ENCODE data around the gene BSG. TPM values are rescaled to one million over a fixed set of nuclear protein-coding genes. Genes with fewer than 3 reads are reported as not detected.

The BSG gene
- total RNA-seq, 1 experiment from 2014 or later, result 758 TPM

DNA sequence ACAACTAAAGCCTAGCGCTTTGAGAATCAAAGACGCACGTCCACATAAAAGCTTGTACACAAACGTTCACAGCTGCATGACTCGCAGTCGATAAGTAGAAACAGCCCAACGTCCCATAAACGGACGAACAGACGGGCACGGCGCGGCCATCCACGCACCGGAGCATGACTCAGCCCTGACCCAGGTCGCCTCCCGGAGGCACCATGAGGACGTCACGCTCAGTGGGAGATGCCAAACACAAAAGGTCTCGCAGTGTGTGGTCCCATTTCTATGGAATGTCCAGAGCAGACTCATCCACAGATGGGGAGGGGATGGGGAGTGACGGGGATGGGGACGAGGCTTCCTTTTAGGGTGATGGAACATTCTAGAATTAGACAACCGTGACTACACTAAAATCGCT, 51.6 kb downstream of the BSG start:
- CTCF ChIA-PET, result no interaction called here
- POLR2A ChIA-PET, result no interaction called here
- peak; percentile 21; the same call in 1 of the 2 replicates for ATAC-seq

DNA sequence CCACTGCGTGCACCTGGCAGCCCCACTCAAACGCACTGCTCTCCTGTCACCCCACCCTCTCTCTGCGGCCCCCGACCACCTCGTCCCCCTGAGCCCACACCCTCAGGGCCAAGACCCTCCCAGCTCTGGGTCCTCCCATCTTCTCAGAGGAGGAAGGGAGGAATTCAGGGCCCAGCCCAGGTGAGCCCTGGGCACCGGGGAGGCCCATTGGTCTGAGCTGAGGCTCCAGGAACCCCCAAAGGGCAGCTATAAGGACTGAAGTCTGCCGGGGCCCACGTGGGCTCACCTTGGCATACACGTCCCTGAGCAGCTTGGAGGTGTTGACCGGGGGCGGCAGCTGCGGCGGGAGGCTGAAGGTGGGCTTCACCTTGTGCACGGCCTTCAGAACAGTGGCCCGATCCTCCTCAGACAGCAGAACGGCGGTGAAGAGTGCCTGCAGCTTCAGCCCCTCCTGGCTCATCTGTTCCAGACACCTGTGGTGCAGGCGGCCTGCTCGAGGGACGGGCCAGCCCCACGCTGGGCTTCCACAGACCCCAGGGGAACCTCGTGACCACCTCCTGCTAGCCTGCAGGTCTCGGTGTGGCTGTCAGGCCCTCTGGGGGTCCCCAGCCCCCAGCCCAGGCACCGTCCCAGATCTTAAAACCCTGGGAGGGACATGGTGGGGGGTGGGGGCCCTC, 52.2 kb downstream of the BSG start:
- Mint-ChIP-seq H3K9me3 (no peaks in the 10 kb centered on the region), H3K27me3 (ENCODE audit: low read depth) (no peaks in the 10 kb centered on the region), H3K36me3 (peaks cover 26% of the 10 kb centered on the region), H3K4me3 (no peak overlapping the region), H3K27ac (no peak overlapping the region), H3K4me1 (no peaks in the 10 kb centered on the region; the same call in 1 of the 2 replicates)
- CTCF ChIA-PET, result interaction anchor here (0.6 kb wide), 1 partner anchor 403 kb away, joined by 4 read pairs; no protein-coding TSS in a partner anchor
- POLR2A ChIA-PET, result no interaction called here
- DNase-seq (ENCODE audit: low spot score), result no peak
- TF ChIP-seq, protein P1, sequence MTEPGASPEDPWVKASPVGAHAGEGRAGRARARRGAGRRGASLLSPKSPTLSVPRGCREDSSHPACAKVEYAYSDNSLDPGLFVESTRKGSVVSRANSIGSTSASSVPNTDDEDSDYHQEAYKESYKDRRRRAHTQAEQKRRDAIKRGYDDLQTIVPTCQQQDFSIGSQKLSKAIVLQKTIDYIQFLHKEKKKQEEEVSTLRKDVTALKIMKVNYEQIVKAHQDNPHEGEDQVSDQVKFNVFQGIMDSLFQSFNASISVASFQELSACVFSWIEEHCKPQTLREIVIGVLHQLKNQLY (CRISPR knock-in tag; IDR thresholded peaks at IDR 0.05), result no peak
- TF ChIP-seq RORB (CRISPR knock-in tag; IDR thresholded peaks at IDR 0.05), result no peak
- TF ChIP-seq SOX15 (CRISPR knock-in tag; IDR thresholded peaks at IDR 0.05), result no peak
- no peak for TF ChIP-seq ELF4 (CRISPR knock-in tag; IDR thresholded peaks at IDR 0.05; ENCODE audit: low read depth)
- TF ChIP-seq FOXP1 (CRISPR knock-in tag; IDR thresholded peaks at IDR 0.05; ENCODE audit: borderline replicate concordance), result no peak
- TF ChIP-seq, protein P2, sequence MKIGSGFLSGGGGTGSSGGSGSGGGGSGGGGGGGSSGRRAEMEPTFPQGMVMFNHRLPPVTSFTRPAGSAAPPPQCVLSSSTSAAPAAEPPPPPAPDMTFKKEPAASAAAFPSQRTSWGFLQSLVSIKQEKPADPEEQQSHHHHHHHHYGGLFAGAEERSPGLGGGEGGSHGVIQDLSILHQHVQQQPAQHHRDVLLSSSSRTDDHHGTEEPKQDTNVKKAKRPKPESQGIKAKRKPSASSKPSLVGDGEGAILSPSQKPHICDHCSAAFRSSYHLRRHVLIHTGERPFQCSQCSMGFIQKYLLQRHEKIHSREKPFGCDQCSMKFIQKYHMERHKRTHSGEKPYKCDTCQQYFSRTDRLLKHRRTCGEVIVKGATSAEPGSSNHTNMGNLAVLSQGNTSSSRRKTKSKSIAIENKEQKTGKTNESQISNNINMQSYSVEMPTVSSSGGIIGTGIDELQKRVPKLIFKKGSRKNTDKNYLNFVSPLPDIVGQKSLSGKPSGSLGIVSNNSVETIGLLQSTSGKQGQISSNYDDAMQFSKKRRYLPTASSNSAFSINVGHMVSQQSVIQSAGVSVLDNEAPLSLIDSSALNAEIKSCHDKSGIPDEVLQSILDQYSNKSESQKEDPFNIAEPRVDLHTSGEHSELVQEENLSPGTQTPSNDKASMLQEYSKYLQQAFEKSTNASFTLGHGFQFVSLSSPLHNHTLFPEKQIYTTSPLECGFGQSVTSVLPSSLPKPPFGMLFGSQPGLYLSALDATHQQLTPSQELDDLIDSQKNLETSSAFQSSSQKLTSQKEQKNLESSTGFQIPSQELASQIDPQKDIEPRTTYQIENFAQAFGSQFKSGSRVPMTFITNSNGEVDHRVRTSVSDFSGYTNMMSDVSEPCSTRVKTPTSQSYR (CRISPR knock-in tag; IDR thresholded peaks at IDR 0.05), result no peak
- TF ChIP-seq TCF7 (CRISPR knock-in tag; IDR thresholded peaks at IDR 0.05; ENCODE audit: low read depth), result no peak
- TF ChIP-seq, protein P3, sequence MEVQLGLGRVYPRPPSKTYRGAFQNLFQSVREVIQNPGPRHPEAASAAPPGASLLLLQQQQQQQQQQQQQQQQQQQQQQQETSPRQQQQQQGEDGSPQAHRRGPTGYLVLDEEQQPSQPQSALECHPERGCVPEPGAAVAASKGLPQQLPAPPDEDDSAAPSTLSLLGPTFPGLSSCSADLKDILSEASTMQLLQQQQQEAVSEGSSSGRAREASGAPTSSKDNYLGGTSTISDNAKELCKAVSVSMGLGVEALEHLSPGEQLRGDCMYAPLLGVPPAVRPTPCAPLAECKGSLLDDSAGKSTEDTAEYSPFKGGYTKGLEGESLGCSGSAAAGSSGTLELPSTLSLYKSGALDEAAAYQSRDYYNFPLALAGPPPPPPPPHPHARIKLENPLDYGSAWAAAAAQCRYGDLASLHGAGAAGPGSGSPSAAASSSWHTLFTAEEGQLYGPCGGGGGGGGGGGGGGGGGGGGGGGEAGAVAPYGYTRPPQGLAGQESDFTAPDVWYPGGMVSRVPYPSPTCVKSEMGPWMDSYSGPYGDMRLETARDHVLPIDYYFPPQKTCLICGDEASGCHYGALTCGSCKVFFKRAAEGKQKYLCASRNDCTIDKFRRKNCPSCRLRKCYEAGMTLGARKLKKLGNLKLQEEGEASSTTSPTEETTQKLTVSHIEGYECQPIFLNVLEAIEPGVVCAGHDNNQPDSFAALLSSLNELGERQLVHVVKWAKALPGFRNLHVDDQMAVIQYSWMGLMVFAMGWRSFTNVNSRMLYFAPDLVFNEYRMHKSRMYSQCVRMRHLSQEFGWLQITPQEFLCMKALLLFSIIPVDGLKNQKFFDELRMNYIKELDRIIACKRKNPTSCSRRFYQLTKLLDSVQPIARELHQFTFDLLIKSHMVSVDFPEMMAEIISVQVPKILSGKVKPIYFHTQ (CRISPR knock-in tag; IDR thresholded peaks at IDR 0.05), result no peak
- TF ChIP-seq, protein P4, sequence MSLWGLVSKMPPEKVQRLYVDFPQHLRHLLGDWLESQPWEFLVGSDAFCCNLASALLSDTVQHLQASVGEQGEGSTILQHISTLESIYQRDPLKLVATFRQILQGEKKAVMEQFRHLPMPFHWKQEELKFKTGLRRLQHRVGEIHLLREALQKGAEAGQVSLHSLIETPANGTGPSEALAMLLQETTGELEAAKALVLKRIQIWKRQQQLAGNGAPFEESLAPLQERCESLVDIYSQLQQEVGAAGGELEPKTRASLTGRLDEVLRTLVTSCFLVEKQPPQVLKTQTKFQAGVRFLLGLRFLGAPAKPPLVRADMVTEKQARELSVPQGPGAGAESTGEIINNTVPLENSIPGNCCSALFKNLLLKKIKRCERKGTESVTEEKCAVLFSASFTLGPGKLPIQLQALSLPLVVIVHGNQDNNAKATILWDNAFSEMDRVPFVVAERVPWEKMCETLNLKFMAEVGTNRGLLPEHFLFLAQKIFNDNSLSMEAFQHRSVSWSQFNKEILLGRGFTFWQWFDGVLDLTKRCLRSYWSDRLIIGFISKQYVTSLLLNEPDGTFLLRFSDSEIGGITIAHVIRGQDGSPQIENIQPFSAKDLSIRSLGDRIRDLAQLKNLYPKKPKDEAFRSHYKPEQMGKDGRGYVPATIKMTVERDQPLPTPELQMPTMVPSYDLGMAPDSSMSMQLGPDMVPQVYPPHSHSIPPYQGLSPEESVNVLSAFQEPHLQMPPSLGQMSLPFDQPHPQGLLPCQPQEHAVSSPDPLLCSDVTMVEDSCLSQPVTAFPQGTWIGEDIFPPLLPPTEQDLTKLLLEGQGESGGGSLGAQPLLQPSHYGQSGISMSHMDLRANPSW (CRISPR knock-in tag; conservative IDR thresholded peaks at IDR 0.05; ENCODE audit: low read depth), result no peak
- TF ChIP-seq, protein P5, sequence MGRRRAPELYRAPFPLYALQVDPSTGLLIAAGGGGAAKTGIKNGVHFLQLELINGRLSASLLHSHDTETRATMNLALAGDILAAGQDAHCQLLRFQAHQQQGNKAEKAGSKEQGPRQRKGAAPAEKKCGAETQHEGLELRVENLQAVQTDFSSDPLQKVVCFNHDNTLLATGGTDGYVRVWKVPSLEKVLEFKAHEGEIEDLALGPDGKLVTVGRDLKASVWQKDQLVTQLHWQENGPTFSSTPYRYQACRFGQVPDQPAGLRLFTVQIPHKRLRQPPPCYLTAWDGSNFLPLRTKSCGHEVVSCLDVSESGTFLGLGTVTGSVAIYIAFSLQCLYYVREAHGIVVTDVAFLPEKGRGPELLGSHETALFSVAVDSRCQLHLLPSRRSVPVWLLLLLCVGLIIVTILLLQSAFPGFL (CRISPR knock-in tag; IDR thresholded peaks at IDR 0.05; ENCODE audit: borderline replicate concordance), result no peak
- no peak for ATAC-seq

More for the DNA sequence above, 51.6 kb downstream of the BSG start:
- Mint-ChIP-seq H3K36me3 (peaks cover 24% of the 10 kb centered on the region), H3K4me3 (no peak overlapping the region), H3K27ac (no peak overlapping the region; the same call in 1 of the 2 replicates), H3K4me1 (no peaks in the 10 kb centered on the region; the same call in 1 of the 2 replicates), H3K9me3 (no peaks in the 10 kb centered on the region), H3K27me3 (ENCODE audit: low read depth) (no peaks in the 10 kb centered on the region)
- no peak for TF ChIP-seq FOXK1 (CRISPR knock-in tag; IDR thresholded peaks at IDR 0.05)
- no peak for TF ChIP-seq TP53 (CRISPR knock-in tag; IDR thresholded peaks at IDR 0.05)
- DNase-seq (ENCODE audit: low spot score), result no peak

All from WTC11 (cell line).